ENCODE measurements around the gene VMAC.

VMAC gene

DNA sequence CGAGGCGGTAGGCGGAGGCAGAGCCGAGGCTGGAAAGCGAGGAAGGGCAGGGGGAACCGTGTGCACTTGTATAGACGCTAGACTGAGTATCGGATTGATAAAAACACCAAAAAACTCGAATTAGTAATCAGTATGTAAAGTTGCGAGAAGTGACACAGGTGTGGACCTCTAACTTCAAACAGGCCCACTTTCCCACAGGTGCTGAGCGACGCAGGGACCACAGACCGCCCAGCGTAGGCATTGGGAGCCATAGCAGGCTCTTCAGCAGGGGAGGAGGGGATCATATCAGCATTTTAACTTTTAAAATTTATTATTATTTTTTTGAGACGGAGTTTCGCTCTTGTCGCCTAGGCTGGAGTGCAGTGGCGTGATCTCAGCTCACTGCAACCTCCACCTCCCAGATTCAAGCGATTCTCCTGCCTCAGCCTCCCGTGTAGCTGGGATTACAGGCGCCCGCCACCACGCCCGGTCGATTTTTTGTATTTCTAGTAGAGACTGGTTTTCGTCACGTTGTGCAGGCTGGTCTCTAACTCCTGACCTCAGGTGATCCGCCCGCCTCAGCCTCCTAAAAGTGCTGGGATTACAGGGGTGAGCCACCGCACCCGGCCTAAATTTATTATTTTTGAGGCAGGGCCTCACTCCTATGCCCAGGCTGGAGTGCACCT, 574 bp downstream of the VMAC start:
- DNase-seq: no peak

DNA sequence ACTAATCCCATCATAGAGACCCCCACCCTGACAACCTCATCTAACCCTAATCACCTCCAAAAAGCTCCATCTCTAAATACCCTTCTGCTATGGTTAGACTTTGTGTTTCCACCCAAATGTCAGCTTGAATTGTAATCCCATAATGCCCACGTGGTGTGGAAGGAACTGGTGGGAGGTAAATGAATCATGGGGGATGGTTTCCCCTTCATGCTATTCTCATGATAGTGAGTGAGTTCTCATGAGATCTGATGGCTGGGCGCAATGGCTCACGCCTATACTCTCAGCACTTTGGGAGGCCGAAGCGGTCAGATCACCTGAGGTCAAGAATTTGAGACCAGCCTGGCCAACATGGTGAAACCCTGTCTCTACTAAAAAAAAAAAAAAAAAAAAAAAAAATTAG, 2.6 kb downstream of the VMAC start:
- DNase-seq: peak in 1 of 2 experiments; percentile 18

DNA sequence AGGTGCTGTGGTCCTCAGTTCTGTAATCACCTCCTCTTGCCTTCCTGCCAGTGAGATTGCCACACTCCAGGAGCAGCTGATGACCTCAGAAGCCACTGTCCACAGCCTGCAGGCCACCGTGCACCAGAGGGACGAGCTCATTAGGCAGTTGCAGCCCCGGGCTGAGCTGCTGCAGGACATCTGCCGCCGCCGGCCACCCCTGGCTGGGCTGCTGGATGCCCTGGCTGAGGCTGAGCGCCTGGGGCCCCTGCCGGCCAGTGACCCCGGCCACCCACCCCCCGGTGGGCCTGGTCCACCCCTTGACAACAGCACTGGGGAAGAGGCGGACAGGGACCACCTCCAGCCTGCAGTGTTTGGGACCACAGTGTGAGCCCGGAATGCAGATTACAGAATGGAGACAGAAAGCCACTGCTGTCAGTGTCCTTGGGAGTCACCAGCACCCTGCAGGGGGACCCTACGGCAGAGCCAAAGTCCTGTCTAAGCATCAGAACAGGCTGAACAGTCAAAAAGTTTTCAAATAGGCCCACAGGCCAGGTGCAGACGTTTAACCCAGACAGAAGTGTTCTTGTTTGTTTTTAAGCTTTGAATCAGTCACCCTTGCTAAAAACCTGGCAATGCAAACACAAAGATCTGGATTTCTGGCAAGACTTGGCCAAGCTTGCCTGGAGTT, 4.2 kb downstream of the VMAC start:
- DNase-seq: no peak

DNA sequence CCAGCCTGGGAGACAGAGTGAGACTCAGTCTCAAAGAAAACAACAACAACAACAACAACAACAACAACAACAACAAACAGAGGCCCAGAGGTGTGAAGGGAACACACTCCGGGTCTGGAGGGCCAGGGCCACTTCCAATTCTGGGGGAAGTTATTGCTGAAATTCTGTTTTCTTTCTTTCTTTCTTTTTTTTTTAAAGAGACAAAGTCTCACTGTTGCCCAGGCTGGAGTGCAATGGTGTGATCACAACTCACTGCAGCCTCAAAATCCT, 5.9 kb downstream of the VMAC start:
- DNase-seq: no peak

DNA sequence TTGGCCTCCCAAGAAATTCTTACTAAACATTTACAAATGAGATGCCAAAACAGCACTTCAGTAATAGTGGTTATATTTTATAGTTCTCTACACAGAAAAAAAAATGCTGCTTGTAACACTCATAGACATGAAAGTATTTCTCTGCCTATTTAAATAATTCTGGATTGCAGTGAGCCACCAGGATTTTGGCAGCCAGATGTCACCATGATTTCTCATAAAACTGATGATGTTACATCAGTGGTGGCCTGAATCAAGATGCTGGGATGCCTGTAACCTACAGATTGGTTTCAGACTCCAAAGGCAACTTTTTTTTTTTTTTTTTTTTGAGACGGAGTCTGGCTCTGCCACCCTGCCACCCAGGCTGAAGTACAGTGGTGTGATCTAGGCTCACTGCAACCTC, 6.7 kb downstream of the VMAC start:
- DNase-seq: no peak

DNA sequence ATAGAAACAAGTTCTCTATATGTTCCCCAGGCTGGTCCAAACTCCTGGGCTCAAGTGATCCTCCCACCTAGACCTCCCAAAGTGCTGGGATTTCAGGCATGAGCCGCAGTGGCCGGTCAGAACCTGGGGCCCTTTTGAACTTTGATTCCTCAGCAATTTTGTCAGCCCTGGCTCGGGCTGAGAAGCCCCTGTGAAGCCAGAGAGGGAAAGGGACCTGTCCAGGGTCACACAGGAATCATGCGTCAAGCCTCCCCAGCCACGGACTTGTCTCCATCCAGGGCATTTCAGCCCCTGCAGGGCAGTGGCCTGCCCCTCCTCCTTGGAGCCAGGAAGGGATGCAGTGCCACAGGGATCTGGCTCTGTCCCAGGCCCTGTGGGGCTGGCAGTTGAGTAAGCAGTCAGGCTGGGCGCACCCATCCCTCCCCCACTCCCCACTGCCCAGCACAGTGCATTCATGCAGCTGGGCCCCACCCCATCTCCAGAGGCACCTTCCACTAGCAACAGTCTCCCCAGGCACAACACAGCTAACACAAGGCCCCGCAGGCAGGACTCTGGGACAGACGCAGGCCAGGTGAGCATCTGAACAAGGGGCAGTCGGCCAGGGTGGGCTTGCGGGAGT, 9.2 kb downstream of the VMAC start, which contains the start of gene CAPS:
CAPS (plus strand) TSS at position 516 of the 619 bp plus-strand sequence. CDS start 153 bp downstream, outside the sequence.
- DNase-seq: no peak

DNA sequence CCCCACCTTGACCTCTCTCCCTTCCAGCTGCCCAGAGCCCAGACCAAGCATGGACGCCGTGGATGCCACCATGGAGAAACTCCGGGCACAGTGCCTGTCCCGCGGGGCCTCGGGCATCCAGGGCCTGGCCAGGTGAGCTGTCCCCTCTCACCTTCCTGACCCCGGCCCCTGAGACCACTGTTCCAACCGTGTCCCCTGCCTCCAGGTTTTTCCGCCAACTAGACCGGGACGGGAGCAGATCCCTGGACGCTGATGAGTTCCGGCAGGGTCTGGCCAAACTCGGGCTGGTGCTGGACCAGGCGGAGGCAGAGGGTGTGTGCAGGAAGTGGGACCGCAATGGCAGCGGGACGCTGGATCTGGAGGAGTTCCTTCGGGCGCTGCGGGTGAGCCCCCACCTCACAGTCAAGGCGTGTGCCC, 9.7 kb downstream of the VMAC start:
- no peak for DNase-seq

DNA sequence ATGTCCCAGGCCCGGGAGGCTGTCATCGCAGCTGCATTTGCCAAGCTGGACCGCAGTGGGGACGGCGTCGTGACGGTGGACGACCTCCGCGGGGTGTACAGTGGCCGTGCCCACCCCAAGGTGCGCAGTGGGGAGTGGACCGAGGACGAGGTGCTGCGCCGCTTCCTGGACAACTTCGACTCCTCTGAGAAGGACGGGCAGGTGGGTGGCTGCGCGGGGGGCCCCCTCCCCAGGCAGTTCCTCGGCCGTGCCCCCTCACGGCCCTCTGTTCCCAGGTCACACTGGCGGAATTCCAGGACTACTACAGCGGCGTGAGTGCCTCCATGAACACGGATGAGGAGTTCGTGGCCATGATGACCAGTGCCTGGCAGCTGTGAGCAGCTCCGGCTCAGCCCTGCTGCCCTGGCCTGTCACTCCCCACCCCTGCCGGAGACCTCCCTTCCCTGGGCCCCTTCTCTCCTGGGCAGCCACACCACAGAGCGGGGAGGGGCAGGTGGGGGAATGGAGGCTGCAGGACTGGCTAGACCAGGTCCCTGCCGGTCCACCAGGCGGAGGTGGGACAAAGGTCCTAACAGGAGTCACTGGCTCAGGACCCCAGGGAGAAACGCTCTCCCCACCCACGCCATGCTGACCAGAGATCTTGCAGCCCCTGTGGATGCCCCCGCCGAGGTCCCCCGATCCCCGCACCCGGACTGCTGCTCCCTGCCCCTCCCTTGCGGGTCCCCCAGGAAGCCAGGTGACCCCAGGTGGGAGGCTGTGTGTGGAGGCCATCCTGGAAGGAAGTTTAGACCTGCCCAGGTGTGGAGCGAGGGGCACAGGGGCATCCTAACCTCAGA, 10.5 kb downstream of the VMAC start:
- DNase-seq: no peak

DNA sequence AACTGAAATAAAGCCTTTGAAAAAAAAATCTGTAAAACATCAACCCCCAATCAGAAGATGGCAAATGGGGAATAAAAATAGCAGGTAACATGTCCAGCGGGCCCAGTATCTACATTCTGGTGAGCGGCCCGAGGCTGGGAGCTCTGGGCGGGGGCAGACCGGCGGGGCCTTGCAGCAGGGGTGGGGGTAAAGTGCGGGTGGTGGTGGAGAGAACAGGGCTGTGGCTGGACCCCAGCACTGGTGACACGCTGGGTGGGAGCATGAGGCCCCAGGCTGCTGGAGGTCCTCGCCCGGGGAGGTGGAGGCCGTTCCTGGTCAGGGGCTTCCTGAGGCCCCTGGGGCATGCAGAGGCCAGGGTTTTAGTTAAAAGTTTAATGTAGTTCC, 11.1 kb downstream of the VMAC start:
- DNase-seq: no peak

DNA sequence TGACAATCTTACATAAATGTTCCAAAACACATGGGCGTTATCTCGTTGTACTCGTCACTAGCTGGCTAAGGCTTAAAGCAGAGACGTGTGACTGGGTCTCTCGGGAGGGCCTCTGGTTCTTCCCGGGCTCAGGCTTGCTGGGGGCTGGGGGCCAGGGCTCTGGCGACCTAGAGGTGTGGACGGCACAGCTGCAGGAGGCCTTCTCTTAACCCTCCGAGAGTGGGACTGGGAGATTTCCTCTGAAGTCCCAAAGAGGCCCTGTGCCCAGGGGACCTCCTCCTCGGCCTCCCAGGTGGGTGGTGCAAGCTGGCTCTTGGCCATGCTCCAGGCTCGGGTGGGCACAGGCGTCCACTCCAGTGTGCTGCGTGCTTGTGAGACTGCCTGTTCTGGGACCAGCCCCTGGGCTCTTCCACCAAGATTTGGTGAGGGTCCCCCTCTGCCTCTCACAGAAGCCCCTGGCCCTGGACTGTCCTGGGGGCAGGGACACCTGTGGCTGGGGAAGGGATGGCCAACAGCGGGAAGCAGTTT, 11.6 kb downstream of the VMAC start:
- DNase-seq: no peak

DNA sequence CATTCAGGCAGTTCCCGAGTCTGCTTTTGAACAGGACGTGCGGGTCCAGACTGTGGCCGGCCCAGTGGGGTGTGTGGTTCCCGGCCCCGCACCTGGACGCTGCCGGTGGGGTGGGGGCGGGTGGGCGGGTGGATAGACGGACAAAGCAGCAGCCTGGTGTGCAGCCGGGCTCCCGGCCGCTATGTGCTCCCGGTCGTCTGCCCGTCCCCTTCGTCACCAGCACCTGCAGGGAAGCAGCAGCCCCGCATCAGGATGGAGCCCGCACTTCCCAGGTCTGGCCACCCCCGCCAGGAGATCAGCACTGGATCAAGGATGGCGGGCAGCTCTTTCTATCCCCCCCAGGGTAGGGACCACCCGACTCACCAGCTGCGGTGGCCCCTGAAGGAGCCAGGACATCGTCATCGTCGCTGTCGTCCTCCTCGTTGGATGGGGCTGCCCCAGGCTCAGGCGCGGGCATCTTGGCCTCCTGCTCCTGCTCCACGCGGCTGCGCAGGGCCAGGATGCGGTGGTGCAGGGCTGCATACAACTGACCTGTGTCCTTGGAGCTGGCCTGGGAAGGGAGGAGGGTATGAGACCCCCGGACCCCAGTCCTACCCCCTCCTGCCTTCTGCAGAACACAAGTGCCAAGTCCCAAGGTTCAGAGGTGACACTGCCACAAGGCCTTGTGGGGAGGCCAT, 12.9 kb downstream of the VMAC start:
- no peak for DNase-seq

DNA sequence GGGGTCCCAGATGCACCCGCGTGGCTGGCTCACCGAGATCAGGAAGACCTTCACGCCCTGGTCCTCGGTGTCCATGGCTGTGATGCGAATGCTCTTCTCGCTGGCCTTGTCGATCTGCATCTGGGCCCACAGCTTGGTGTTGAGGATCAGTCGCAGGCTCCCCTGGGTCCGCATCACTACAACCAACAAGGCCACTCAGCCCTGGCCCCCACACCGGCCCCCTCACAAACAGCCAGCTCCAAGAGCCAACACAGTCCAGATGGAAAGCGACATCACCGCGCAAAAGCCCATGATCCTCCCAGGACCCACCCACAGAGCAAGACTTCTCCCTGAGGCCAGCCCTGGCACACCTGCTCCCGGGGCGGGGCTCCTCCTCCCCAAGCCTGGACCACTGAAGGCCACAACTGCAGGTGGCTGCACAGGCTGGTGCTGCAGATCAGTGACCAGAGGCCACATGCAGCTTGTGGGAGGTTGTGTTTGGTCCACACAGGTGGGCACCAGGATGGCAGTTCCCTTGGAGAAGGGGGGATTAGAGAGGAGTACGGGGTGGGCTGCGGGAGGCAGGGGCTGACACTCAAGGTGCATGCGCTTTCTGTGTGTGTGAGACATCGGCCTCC, 13.9 kb downstream of the VMAC start:
- DNase-seq: no peak

DNA sequence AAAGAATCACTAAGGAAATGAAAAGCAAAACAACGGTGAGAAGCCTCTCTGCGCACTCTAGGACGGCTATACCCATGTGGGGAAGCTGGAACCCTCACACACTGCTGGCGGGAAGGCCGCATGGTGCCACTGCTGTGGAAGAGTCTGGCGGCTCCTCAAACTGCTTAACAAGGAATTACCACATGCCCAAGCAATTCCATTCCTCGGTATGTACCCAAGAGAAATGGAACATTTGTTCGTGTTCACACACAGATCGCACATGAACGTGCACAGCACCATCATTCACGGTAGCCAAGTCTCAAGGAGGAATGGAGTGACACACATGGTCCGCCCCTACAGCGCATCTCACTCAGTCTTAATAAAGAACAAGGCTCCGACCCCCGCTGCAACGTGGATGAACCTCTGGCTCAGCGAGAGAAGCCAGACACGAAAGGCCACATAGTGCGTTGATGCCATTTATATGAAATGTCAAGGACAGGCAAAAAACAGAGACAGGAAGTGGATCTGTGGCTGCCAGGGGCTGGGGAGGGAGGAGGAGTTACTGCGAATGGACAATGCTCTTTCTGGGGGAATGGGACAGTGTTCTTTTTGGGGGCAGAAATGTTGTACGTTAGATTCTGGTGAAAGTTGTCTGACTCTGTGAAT, 17.0 kb downstream of the VMAC start:
- DNase-seq: no peak

DNA sequence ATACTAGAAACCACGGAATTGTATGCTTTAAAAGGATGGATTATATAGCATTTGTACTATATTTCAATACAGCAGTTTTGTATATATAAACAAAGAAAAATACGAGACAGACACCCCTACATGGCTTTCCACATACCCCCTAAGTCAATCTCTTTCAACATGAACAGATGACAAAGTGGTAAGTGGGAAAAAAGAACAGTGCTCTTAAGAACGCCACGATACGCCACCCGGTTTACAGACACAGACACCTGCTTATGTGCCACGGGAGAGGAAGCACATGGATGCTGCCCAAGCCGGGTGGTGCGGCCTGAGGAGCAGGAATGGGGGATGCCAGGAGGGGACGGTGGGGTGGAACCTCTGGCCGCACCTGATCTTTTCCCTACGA, 17.5 kb downstream of the VMAC start:
- DNase-seq: no peak

DNA sequence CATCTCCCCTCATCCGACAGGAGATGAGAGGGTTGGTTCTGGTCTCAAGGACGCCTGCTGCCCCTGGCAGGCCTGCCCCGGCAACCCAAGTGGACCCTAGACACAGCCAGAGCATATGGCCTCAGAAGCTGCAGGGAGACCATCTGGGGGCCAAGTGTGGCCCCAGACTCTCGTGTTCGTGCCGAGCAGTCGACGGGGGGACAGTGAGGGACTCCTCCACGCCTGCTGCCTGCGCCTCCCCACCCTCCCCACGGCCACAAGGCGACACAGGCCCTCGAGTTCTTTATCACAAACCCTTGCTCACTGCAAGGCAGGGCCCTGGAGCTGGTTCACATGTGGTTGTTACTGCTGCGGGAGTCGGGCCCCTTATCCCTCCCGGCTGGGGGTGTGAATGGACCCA, 18.7 kb downstream of the VMAC start:
- no peak for DNase-seq

DNA sequence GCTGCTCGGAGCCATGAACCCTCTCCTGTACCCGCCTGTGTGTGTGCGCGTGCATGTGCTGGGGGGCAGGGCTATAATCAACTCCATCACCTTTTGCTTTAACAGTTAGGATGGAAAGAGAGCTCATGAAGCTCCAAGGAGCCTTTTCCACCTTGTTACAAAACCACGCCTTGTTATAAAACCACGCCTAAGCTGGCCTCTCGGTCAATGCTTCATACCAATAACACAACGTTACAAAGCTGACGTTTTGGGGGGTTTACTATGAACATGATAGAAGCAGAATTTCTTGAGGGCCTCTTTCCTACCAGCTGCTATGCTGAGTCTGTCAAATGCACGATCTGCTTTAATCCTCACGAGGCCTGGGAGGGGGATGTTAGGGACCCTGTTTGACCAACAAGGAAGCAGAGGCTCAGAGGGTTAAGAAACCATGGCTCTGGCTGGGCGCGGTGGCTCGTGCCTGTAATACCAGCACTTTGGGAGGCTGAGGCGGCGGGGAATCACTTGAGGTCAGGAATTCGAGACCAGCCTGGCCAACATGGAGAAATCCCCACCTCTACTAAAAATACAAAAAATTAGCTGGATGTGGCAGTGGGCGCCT, 21.3 kb downstream of the VMAC start:
- no peak for DNase-seq

DNA sequence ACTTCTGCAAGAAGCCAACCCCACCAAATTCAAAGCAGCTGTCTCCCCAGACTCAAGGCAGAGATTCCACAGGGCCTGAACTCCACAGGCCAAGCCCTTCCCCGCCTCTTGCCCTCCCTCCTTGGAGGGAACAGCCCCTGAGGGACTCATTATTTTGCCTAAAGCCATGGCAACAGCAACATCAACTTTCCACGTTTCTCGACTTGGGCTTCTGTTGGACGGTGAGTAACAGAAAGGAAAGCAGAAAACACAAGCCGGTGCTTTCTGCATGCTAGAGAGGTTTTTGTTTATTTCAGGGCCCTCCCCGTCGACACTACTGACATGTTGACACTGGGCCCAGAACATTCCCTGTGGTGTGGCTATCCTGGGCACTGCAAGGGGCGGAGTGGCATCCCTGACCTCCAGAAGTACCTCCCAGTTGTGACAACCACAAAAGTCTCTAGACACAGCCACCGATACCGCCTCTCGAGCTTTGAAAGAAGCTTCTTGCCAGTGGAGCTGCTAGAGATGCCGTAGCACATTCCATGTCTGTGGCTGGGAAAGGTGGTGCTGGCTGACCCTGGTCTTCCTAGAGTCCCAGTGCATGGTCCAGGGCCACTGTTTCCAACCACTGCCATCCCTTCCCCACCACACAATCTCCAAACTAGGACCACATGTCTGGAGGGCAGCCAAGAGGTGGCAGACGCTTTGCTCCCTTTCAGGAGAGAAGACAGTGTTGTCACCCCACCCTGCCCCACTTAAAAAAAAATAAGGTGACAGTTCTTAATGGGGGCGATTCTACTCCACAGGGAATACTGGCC, 22.2 kb downstream of the VMAC start:
- no peak for DNase-seq

DNA sequence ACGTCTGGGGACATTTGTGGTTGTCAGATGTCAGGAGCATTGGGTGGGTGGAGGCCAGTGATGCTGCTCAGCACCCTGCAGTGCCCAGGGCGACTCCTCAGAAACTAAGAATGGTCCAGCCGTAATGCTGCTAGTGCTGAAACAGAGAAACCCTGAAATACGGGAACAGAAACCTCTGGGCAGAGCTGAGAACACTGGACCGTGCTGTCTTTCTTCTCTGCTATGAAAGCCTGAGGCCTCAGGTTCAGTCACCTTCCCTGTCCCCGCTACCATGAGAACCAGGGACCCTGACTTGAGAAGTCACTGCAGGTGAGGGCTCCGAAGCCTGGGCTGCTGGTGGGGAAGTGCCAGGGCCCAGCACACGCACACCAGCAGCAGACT, 22.8 kb downstream of the VMAC start:
- DNase-seq: no peak

DNA sequence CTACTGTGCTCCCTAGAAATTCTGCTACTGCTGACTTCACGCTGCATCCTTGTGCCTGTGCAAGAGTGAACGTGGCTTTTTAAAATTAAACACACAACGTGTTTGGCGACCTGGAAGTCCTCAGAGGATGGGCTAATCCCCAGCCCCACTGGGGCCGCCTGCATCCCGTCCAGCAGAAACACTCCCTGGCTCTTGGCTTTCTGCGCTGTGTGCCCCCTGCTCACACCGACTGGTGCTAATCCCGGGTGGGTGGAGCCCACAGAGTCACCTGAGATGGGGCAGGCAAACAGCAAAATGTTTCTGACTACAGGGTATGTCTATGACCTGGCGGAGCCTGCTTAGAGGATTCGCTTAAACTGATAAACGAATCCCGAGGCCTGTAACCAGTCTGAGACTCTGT, 24.5 kb downstream of the VMAC start:
- DNase-seq: no peak

DNA sequence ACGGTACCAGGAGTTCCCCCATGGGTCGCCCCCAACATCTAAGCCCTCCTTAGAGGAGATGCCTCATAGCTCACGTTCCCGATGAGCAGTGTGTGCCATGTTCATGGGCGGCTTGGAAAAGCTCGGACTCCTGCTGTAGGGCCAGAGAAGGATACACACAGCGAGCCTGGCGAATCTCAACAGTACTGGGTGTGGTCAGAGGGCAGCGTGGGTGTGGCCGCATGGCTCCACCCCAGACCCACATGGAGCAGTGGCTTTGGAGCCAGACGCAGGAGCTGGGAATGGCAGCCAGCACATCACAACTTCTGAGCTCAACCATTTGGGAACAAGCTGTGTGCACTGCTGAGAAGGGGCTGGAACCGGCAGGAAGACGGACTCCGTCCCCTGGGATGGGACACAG, 25.0 kb downstream of the VMAC start:
- no peak for DNase-seq

DNA sequence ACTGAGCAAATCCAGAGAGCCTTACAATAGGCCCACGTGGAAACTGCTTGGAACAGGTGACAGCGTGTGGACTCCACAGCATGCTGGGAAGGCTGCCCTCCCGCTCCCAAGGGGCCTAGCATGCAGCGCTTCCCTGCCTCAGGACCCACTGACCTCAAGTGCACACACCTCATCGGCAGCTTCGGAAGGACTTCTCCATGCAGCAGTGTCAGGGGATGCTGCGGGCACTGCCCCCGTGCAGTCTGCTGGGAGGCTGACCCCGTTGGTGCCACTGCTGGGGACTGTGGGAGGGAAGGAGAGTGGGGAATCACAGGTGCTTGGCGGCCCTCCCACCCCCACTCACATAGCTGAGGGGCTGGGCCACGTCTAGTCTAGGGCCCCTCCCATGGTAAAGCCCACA, 26.6 kb downstream of the VMAC start:
- no peak for DNase-seq
